Heart left ventricle (tissue), 13 donors: ENCODE results near the gene INO80E.

Experiments used
- CTCF ChIP-seq, 12 donors: fragments of 200-600 bp; sonication (generic) in 4 of 12; IDR thresholded peaks; one replicate each; pipeline versions ENCODE4 v1.5.0 to v1.8.0; 2018 to 2022; ENCODE audit warnings: antibody characterized with exemption in 12 of 12, mild to moderate bottlenecking in 5 of 12
- POLR2A ChIP-seq, 2 donors: fragments of 450-650 bp; IDR thresholded peaks; one replicate each; pipeline ENCODE4 v1.6.1; 2017; ENCODE audit warnings: antibody characterized with exemption in 2 of 2, mild to moderate bottlenecking in 2 of 2, moderate library complexity in 2 of 2
- donor health status: ischemic (EF 13 %, LVEDD 7.1; RV severe dilation, severe dysfunction).
- donor health status: DM: no; HTN: yes; CAD: no.
- donor health status: DM: no; HTN: no; CAD: no.
- donor health status: ischemic (EF 25% LVEDD 6.9; RV normal size, moderate dysfunction).
- donor health status: ischemic (EF 25% LVEDD 5.7; RV mildly dilated, moderate dysfunction).
- donor health status: ischemic (EF 35%, LVEDD 5.7; RV mildly dilated, moderate dysfunction).
- donor health status: nonischemic (EF 11% LVEDD 7.7; RV severe dilation, severe dysfunction).
- donor health status: DM: yes; HTN: yes; CAD: no.
- donor health status: PGD.
- donor health status: ischemic (EF 29% LVEDD 5.4; RV normal size, mild dysfunction).
- donor health status: nonischemic (EF 23%, LVEDD 6.1; RV moderate dilation, normal function).

GRCh38 chr16:29993903-29994599 lies 2.0 kb upstream of the INO80E start:
- TF ChIP-seq CTCF (IDR thresholded peaks at IDR 0.05) (no peak), POLR2A (IDR thresholded peaks at IDR 0.05) (no peak)
